SK-N-SH treated with all-trans-retinoic acid at 6 μM for 48 hours (cell line): ENCODE data around the gene ZNF385B.

Source experiments
- ATAC-seq: fragments of 200-7000 bp; cut with Tn5 transposase; 3 replicates; pipeline ENCODE4 v1.9.1; 2020; ENCODE audit warnings: mild to moderate bottlenecking, moderate library complexity
- ARNTL ChIP-seq: fragments of 450-650 bp; formaldehyde crosslinking; IDR thresholded peaks from 2 replicates; pipeline ENCODE4 v1.5.0; 2020; ENCODE audit warnings: low read depth, mild to moderate bottlenecking, moderate library complexity, borderline replicate concordance
- BACH2 ChIP-seq: fragments of 250-450 bp; sonication (Bioruptor Pico); IDR thresholded peaks from 2 replicates; pipeline ENCODE4 v1.9.0; 2021; ENCODE audit warnings: mild to moderate bottlenecking, borderline replicate concordance
- CSRNP3 ChIP-seq: fragments of 250-450 bp; sonication (Bioruptor Pico); IDR thresholded peaks from 2 replicates; pipeline ENCODE4 v1.5.1; 2021; ENCODE audit warnings: mild to moderate bottlenecking, moderate library complexity
- GLIS3 ChIP-seq: fragments of 250-450 bp; sonication (Bioruptor Pico); IDR thresholded peaks from 2 replicates; pipeline ENCODE4 v1.5.0; 2020; ENCODE audit warnings: mild to moderate bottlenecking, moderate library complexity
- ISL1 ChIP-seq: fragments of 250-450 bp; sonication (Bioruptor Pico); IDR thresholded peaks from 2 replicates; pipeline ENCODE4 v2.1.2; 2022; ENCODE audit warnings: mild to moderate bottlenecking, moderate library complexity
- PATZ1 ChIP-seq: fragments of 250-450 bp; sonication (Bioruptor Pico); IDR thresholded peaks from 2 replicates; pipeline ENCODE4 v1.8.0; 2020; ENCODE audit warnings: mild to moderate bottlenecking, moderate library complexity, borderline replicate concordance
- POU6F1 ChIP-seq: fragments of 250-450 bp; sonication (Bioruptor Pico); IDR thresholded peaks from 2 replicates; pipeline ENCODE4 v1.8.0; 2021; ENCODE audit warnings: low read depth, mild to moderate bottlenecking, moderate library complexity, borderline replicate concordance
- PPARA ChIP-seq: fragments of 250-450 bp; sonication (Bioruptor Pico); IDR thresholded peaks from 2 replicates; pipeline ENCODE4 v1.5.0; 2020; ENCODE audit warnings: mild to moderate bottlenecking, borderline replicate concordance
- RARB ChIP-seq: fragments of 250-450 bp; sonication (Bioruptor Pico); IDR thresholded peaks from 2 replicates; pipeline ENCODE4 v1.8.0; 2021; ENCODE audit warnings: mild to moderate bottlenecking, moderate library complexity
- SNAI2 ChIP-seq: fragments of 250-450 bp; sonication (Bioruptor Pico); IDR thresholded peaks from 2 replicates; pipeline ENCODE4 v1.5.0; 2020; ENCODE audit warnings: mild to moderate bottlenecking, moderate library complexity
- TCF4 ChIP-seq: fragments of 250-450 bp; sonication (Bioruptor Pico); IDR thresholded peaks from 2 replicates; pipeline ENCODE4 v1.8.0; 2021; ENCODE audit warnings: mild to moderate bottlenecking, moderate library complexity, borderline replicate concordance
- TOX ChIP-seq: fragments of 250-450 bp; sonication (Bioruptor Pico); IDR thresholded peaks from 2 replicates; pipeline ENCODE4 v1.8.0; 2021; ENCODE audit warnings: mild to moderate bottlenecking, moderate library complexity, borderline replicate concordance
- TSHZ2 ChIP-seq: fragments of 250-450 bp; sonication (Bioruptor Pico); IDR thresholded peaks from 2 replicates; pipeline ENCODE4 v1.5.0; 2020; ENCODE audit warnings: mild to moderate bottlenecking, moderate library complexity
- ZC3H10 ChIP-seq: fragments of 250-450 bp; sonication (Bioruptor Pico); IDR thresholded peaks from 2 replicates; pipeline ENCODE4 v1.5.1; 2021; ENCODE audit warnings: mild to moderate bottlenecking, moderate library complexity
- ZFP3 ChIP-seq: fragments of 250-450 bp; sonication (Bioruptor Pico); IDR thresholded peaks from 2 replicates; pipeline ENCODE4 v1.5.0; 2020; ENCODE audit warnings: mild to moderate bottlenecking, moderate library complexity
- ZFP30 ChIP-seq: fragments of 450-650 bp; formaldehyde crosslinking; IDR thresholded peaks from 2 replicates; pipeline ENCODE4 v1.5.0; 2022; ENCODE audit warnings: mild to moderate bottlenecking, moderate library complexity
- ZNF565 ChIP-seq: fragments of 450-650 bp; formaldehyde crosslinking; conservative IDR thresholded peaks from 2 replicates; pipeline ENCODE4 v1.5.0; 2020; ENCODE audit warnings: low read depth, mild to moderate bottlenecking, moderate library complexity
- ZNF8 ChIP-seq: fragments of 450-650 bp; formaldehyde crosslinking; IDR thresholded peaks from 2 replicates; pipeline ENCODE4 v1.5.0; 2020; ENCODE audit warnings: mild to moderate bottlenecking, moderate library complexity

Gene ZNF385B

GRCh38 chr2:179478771-179479170 is 382.6 kb downstream of the ZNF385B start:
- TF ChIP-seq RARB (CRISPR knock-in tag), result no peak
- no peak for ATAC-seq

GRCh38 chr2:179470992-179471391 is 390.4 kb downstream of the ZNF385B start:
- no peak for ATAC-seq
- TF ChIP-seq SNAI2 (CRISPR knock-in tag) (no peak), ZNF8 (CRISPR knock-in tag) (no peak), PATZ1 (no peak), POU6F1 (CRISPR knock-in tag) (no peak), CSRNP3 (CRISPR knock-in tag) (no peak), PPARA (CRISPR knock-in tag) (no peak), ARNTL (CRISPR knock-in tag) (no peak), TCF4 (CRISPR knock-in tag) (no peak), GLIS3 (CRISPR knock-in tag) (no peak), TSHZ2 (CRISPR knock-in tag) (no peak), ZC3H10 (CRISPR knock-in tag) (no peak), TOX (CRISPR knock-in tag) (no peak), BACH2 (CRISPR knock-in tag) (no peak), RARB (CRISPR knock-in tag) (no peak)
- TF ChIP-seq, all 23 proteins: peak for 0

- ATAC-seq, result no peak
- no peak for TF ChIP-seq ZFP30
- TF ChIP-seq CSRNP3 (CRISPR knock-in tag), result no peak
- TF ChIP-seq PATZ1, result no peak
- TF ChIP-seq RARB (CRISPR knock-in tag), result no peak
- TF ChIP-seq ZNF8 (CRISPR knock-in tag), result no peak
- TF ChIP-seq GLIS3 (CRISPR knock-in tag), result no peak
- no peak for TF ChIP-seq ISL1 (CRISPR knock-in tag)
- TF ChIP-seq ZC3H10 (CRISPR knock-in tag), result no peak
- no peak for TF ChIP-seq ZFP3
- TF ChIP-seq BACH2 (CRISPR knock-in tag), result no peak
- TF ChIP-seq ZNF565 (CRISPR knock-in tag), result no peak
- TF ChIP-seq PPARA (CRISPR knock-in tag), result no peak
- no peak for TF ChIP-seq ARNTL (CRISPR knock-in tag)
- TF ChIP-seq POU6F1 (CRISPR knock-in tag), result no peak
These were observed 391.3 kb downstream of the ZNF385B start for GRCh38 chr2:179470089-179470488.
